Measurements from ENCODE around the gene RPS23.

The RPS23 gene

DNA sequence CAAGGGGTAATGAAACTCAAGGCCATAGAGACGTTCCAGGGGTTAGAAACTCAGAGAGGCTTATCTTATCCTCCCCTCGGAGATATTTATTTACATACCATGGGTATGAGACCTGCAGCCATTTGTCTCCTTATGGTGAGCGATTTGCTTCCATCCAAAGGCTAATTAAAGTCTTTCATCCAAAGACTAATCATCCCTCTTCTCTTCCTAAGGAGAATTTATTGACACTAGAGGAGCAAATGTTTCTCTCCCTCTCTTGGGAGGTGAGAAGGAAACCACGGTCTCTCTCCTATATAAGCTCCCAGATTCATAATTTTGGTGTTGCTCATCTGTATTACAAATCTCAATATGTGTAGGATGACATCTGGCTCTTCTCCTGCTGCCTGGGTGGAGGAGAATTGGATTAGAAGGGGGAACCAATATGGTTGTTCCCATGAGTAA is 31.0 kb upstream of the RPS23 start:
- 98% methylated on average over 3 to 4 of the region's 4 CpGs for WGBS, 2 experiments
- no peaks in the 10 kb centered on the region for H3K36me3 ChIP-seq (ENCODE audit: control insufficient read depth, insufficient read depth, low read length)
- no peak overlapping the region for H3K4me3 ChIP-seq (ENCODE audit: insufficient read depth, low read depth, low read length)
- no peaks in the 10 kb centered on the region for H3K27me3 ChIP-seq (ENCODE audit: control insufficient read depth, insufficient read depth, low read length, poor library complexity, severe bottlenecking)
- H3K9me3 ChIP-seq (ENCODE audit: control insufficient read depth, low read length): no peaks in the 10 kb centered on the region
- H3K27ac ChIP-seq (ENCODE audit: insufficient read depth, low read depth, low read length, poor library complexity, severe bottlenecking): no peak overlapping the region
- H3K4me1 ChIP-seq (ENCODE audit: control insufficient read depth, insufficient read depth, low read length): peaks cover 31% of the 10 kb centered on the region

DNA sequence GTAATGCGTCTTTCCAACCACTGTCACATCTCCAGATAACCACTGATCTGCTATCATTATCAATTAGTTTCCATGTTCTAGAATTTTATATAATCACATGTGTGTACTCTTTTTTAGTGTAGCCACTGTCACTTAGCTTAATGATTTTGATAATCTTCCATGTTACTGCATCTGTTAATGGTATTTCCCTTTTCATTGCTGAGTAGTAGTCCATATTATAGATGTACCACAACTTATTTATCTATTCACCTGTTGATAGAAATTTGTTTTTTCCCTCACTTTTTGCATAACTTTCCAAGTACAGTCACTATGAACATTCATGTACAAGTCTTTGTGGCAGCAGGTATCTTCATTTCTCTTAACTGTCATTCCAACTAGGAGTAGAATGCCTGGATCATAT is 30.3 kb upstream of the RPS23 start:
- H3K9me3 ChIP-seq (ENCODE audit: control insufficient read depth, low read length): no peaks in the 10 kb centered on the region
- H3K27ac ChIP-seq (ENCODE audit: insufficient read depth, low read depth, low read length, poor library complexity, severe bottlenecking): no peak overlapping the region
- WGBS, 2 experiments: 100% methylated on average over 1 of the region's 1 CpG
- no peaks in the 10 kb centered on the region for H3K36me3 ChIP-seq (ENCODE audit: control insufficient read depth, insufficient read depth, low read length)
- H3K4me3 ChIP-seq (ENCODE audit: insufficient read depth, low read depth, low read length): no peak overlapping the region
- no peaks in the 10 kb centered on the region for H3K27me3 ChIP-seq (ENCODE audit: control insufficient read depth, insufficient read depth, low read length, poor library complexity, severe bottlenecking)
- peaks cover 28% of the 10 kb centered on the region for H3K4me1 ChIP-seq (ENCODE audit: control insufficient read depth, insufficient read depth, low read length)

GRCh38 chr5:82307451-82307850 is 29.3 kb upstream of the RPS23 start:
- Histone ChIP-seq H3K27me3 (ENCODE audit: control insufficient read depth, insufficient read depth, low read length, poor library complexity, severe bottlenecking) (no peaks in the 10 kb centered on the region), H3K4me3 (ENCODE audit: insufficient read depth, low read depth, low read length) (no peak overlapping the region), H3K27ac (ENCODE audit: insufficient read depth, low read depth, low read length, poor library complexity, severe bottlenecking) (no peak overlapping the region), H3K36me3 (ENCODE audit: control insufficient read depth, insufficient read depth, low read length) (no peaks in the 10 kb centered on the region), H3K4me1 (ENCODE audit: control insufficient read depth, insufficient read depth, low read length) (peaks cover 18% of the 10 kb centered on the region), H3K9me3 (ENCODE audit: control insufficient read depth, low read length) (no peaks in the 10 kb centered on the region)
- WGBS, 2 experiments: 89% methylated on average over 3 of the region's 3 CpGs

DNA sequence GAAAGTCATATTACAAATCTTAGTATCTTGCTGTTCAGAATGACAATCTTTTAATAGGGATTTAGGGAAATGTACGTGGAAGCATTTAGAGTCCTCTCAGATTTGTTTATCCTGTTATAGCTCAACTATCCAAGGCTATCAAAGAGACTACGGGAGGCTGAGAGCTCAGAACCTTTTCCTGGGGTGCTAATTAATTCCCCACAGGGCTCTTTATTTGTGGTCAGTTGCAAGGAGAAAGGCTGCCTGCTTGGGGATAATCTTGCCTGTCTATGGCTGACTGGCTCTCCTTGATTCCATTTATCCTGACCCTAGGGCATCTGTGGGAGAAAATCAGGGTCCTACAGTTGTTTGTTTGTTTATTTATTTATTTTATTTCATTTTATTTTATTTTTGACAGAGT is 28.0 kb upstream of the RPS23 start:
- Histone ChIP-seq H3K27ac (ENCODE audit: insufficient read depth, low read depth, low read length, poor library complexity, severe bottlenecking) (no peak overlapping the region), H3K4me3 (ENCODE audit: insufficient read depth, low read depth, low read length) (no peak overlapping the region), H3K9me3 (ENCODE audit: control insufficient read depth, low read length) (no peaks in the 10 kb centered on the region), H3K4me1 (ENCODE audit: control insufficient read depth, insufficient read depth, low read length) (peaks cover 17% of the 10 kb centered on the region), H3K36me3 (ENCODE audit: control insufficient read depth, insufficient read depth, low read length) (no peaks in the 10 kb centered on the region), H3K27me3 (ENCODE audit: control insufficient read depth, insufficient read depth, low read length, poor library complexity, severe bottlenecking) (no peaks in the 10 kb centered on the region)
- WGBS, 2 experiments: 8 to 20% methylated on average over 2 of the region's 2 CpGs

DNA sequence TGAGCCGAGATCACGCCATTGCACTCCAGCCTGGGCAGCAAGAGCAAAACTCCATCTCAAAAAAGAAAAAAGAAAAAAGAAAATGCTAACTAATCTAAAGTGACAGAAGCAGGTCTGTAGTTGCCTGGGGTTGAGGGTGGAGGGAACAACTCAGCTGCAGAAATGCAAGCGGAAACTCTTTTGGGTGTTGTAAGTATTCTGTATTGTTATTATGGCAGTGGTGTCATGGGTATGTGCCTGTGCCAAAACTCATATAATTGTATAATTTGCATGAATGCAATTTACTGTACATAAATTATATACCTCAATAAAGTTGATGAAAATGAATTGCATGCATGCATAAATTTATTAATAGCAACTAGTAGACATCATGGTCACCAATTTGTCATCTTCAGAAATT is 23.0 kb upstream of the RPS23 start:
- Histone ChIP-seq H3K4me1 (ENCODE audit: control insufficient read depth, insufficient read depth, low read length) (peaks cover 10% of the 10 kb centered on the region), H3K27ac (ENCODE audit: insufficient read depth, low read depth, low read length, poor library complexity, severe bottlenecking) (no peak overlapping the region), H3K27me3 (ENCODE audit: control insufficient read depth, insufficient read depth, low read length, poor library complexity, severe bottlenecking) (no peaks in the 10 kb centered on the region), H3K9me3 (ENCODE audit: control insufficient read depth, low read length) (no peaks in the 10 kb centered on the region), H3K4me3 (ENCODE audit: insufficient read depth, low read depth, low read length) (no peak overlapping the region), H3K36me3 (ENCODE audit: control insufficient read depth, insufficient read depth, low read length) (no peaks in the 10 kb centered on the region)
- 71 to 93% methylated on average over 3 of the region's 3 CpGs for WGBS, 2 experiments

GRCh38 chr5:82298668-82299067 is 20.5 kb upstream of the RPS23 start:
- no peaks in the 10 kb centered on the region for H3K9me3 ChIP-seq (ENCODE audit: control insufficient read depth, low read length)
- no peaks in the 10 kb centered on the region for H3K27me3 ChIP-seq (ENCODE audit: control insufficient read depth, insufficient read depth, low read length, poor library complexity, severe bottlenecking)
- H3K4me3 ChIP-seq (ENCODE audit: insufficient read depth, low read depth, low read length): no peak overlapping the region
- 87 to 95% methylated on average over 2 of the region's 2 CpGs for WGBS, 2 experiments
- peaks cover 7% of the 10 kb centered on the region for H3K4me1 ChIP-seq (ENCODE audit: control insufficient read depth, insufficient read depth, low read length)
- H3K27ac ChIP-seq (ENCODE audit: insufficient read depth, low read depth, low read length, poor library complexity, severe bottlenecking): no peak overlapping the region
- no peaks in the 10 kb centered on the region for H3K36me3 ChIP-seq (ENCODE audit: control insufficient read depth, insufficient read depth, low read length)

- H3K36me3 ChIP-seq (ENCODE audit: control insufficient read depth, insufficient read depth, low read length): no peaks in the 10 kb centered on the region
- WGBS, 2 experiments: 65 to 71% methylated on average over 3 of the region's 3 CpGs
Measured at GRCh38 chr5:82297711-82298110, 19.6 kb upstream of the RPS23 start.

GRCh38 chr5:82296929-82297328 is 18.8 kb upstream of the RPS23 start:
- H3K27ac ChIP-seq (ENCODE audit: insufficient read depth, low read depth, low read length, poor library complexity, severe bottlenecking): no peak overlapping the region
- peaks cover 14% of the 10 kb centered on the region for H3K4me1 ChIP-seq (ENCODE audit: control insufficient read depth, insufficient read depth, low read length)
- H3K9me3 ChIP-seq (ENCODE audit: control insufficient read depth, low read length): no peaks in the 10 kb centered on the region
- H3K27me3 ChIP-seq (ENCODE audit: control insufficient read depth, insufficient read depth, low read length, poor library complexity, severe bottlenecking): no peaks in the 10 kb centered on the region
- no peak overlapping the region for H3K4me3 ChIP-seq (ENCODE audit: insufficient read depth, low read depth, low read length)
- no peaks in the 10 kb centered on the region for H3K36me3 ChIP-seq (ENCODE audit: control insufficient read depth, insufficient read depth, low read length)
- 87 to 88% methylated on average over 3 to 4 of the region's 4 CpGs for WGBS, 2 experiments

More at GRCh38 chr5:82297711-82298110, 19.6 kb upstream of the RPS23 start:
- no peak overlapping the region for H3K4me3 ChIP-seq (ENCODE audit: insufficient read depth, low read depth, low read length)
- peaks cover 14% of the 10 kb centered on the region for H3K4me1 ChIP-seq (ENCODE audit: control insufficient read depth, insufficient read depth, low read length)
- H3K27me3 ChIP-seq (ENCODE audit: control insufficient read depth, insufficient read depth, low read length, poor library complexity, severe bottlenecking): no peaks in the 10 kb centered on the region
- no peak overlapping the region for H3K27ac ChIP-seq (ENCODE audit: insufficient read depth, low read depth, low read length, poor library complexity, severe bottlenecking)
- H3K9me3 ChIP-seq (ENCODE audit: control insufficient read depth, low read length): no peaks in the 10 kb centered on the region

DNA sequence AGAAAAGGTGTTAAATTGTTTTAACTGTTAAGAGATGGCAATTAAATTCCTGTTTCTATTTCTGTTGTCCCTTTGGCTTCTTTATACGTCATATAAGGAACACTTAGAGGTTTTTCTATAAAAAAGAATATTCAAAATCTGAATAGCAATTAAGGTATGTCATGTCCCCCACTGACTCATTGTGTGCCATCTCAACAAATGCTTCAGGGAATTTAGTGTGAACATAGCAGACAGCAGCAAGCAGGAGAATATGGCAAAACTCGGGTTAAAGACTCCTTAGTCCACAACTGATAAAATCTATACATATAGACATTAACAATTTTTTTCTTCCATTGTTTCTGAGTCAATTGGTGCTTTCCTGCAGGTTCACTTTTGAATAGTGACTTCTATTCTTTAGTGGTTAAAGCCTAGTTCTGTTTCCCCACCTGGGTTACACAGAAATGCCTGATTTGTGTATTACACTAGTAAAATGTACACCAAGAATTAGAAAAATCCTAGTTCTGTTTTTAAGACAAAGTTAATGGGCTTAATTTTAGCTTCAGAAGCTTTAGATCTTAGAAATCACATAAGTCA is 17.9 kb upstream of the RPS23 start:
- peaks cover 15% of the 10 kb centered on the region for H3K4me1 ChIP-seq (ENCODE audit: control insufficient read depth, insufficient read depth, low read length)
- WGBS, 2 experiments: 44 to 60% methylated on average over 1 of the region's 2 CpGs
- H3K27ac ChIP-seq (ENCODE audit: insufficient read depth, low read depth, low read length, poor library complexity, severe bottlenecking): no peak overlapping the region
- H3K4me3 ChIP-seq (ENCODE audit: insufficient read depth, low read depth, low read length): no peak overlapping the region
- H3K9me3 ChIP-seq (ENCODE audit: control insufficient read depth, low read length): no peaks in the 10 kb centered on the region
- H3K27me3 ChIP-seq (ENCODE audit: control insufficient read depth, insufficient read depth, low read length, poor library complexity, severe bottlenecking): no peaks in the 10 kb centered on the region
- no peaks in the 10 kb centered on the region for H3K36me3 ChIP-seq (ENCODE audit: control insufficient read depth, insufficient read depth, low read length)

GRCh38 chr5:82295144-82295543 is 17.0 kb upstream of the RPS23 start:
- Histone ChIP-seq H3K36me3 (ENCODE audit: control insufficient read depth, insufficient read depth, low read length) (no peaks in the 10 kb centered on the region), H3K27me3 (ENCODE audit: control insufficient read depth, insufficient read depth, low read length, poor library complexity, severe bottlenecking) (no peaks in the 10 kb centered on the region), H3K27ac (ENCODE audit: insufficient read depth, low read depth, low read length, poor library complexity, severe bottlenecking) (no peak overlapping the region), H3K4me3 (ENCODE audit: insufficient read depth, low read depth, low read length) (no peak overlapping the region), H3K9me3 (ENCODE audit: control insufficient read depth, low read length) (no peaks in the 10 kb centered on the region), H3K4me1 (ENCODE audit: control insufficient read depth, insufficient read depth, low read length) (peaks cover 24% of the 10 kb centered on the region)

GRCh38 chr5:82291420-82291819 is 13.3 kb upstream of the RPS23 start:
- 61 to 68% methylated on average over 2 of the region's 2 CpGs for WGBS, 2 experiments
- Histone ChIP-seq H3K36me3 (ENCODE audit: control insufficient read depth, insufficient read depth, low read length) (no peaks in the 10 kb centered on the region), H3K4me1 (ENCODE audit: control insufficient read depth, insufficient read depth, low read length) (peaks cover 28% of the 10 kb centered on the region), H3K9me3 (ENCODE audit: control insufficient read depth, low read length) (no peaks in the 10 kb centered on the region), H3K27me3 (ENCODE audit: control insufficient read depth, insufficient read depth, low read length, poor library complexity, severe bottlenecking) (no peaks in the 10 kb centered on the region), H3K4me3 (ENCODE audit: insufficient read depth, low read depth, low read length) (no peak overlapping the region), H3K27ac (ENCODE audit: insufficient read depth, low read depth, low read length, poor library complexity, severe bottlenecking) (no peak overlapping the region)

Measured in ectodermal cell (in vitro differentiated cells).